Small intestine (tissue), 7 donors: ENCODE data around the gene INPP5K. TPM values are rescaled to one million over a fixed set of nuclear protein-coding genes. Genes with fewer than 3 reads are reported as not detected.
A peak's percentile ranks its signal among the peaks of the same experiment; 100 is the strongest.

ENCODE experiments used
- DNase-seq, 2 donors: peaks; one replicate each; pipeline versions ENCODE4 v3.0.0 to v3.0.0-alpha.2; 2013
- FAIRE-seq: peaks from 2 replicates; lab custom pipeline; 2012; peaks lifted over from hg19 to GRCh38; lab: Jason Lieb, UNC
- H3K27ac ChIP-seq, 3 donors: one replicate each; pipeline ENCODE4 v1.5.1; 2013; ENCODE audit warnings: low read length in 2 of 3, mild to moderate bottlenecking in 2 of 3, control low read depth in 1 of 3, inconsistent platforms in 1 of 3, low read depth in 1 of 3, moderate library complexity in 1 of 3
- H3K27me3 ChIP-seq, 3 donors: one replicate each; pipeline ENCODE4 v1.6.1; 2013; ENCODE audit warnings: low read length in 3 of 3, inconsistent platforms in 1 of 3; ENCODE audit not compliant: control insufficient read depth in 3 of 3, insufficient read depth in 3 of 3
- H3K36me3 ChIP-seq, 3 donors: one replicate each; pipeline ENCODE4 v1.6.1; 2013; ENCODE audit warnings: low read length in 3 of 3, inconsistent platforms in 1 of 3, low read depth in 1 of 3, mild to moderate bottlenecking in 1 of 3, moderate library complexity in 1 of 3; ENCODE audit not compliant: control insufficient read depth in 3 of 3, insufficient read depth in 2 of 3
- H3K4me1 ChIP-seq, 3 donors: one replicate each; pipeline ENCODE4 v1.6.1; 2013; ENCODE audit warnings: low read length in 2 of 3, inconsistent platforms in 1 of 3, low read depth in 1 of 3, mild to moderate bottlenecking in 1 of 3, moderate library complexity in 1 of 3; ENCODE audit not compliant: control insufficient read depth in 3 of 3, insufficient read depth in 2 of 3
- H3K4me3 ChIP-seq, 3 donors: one replicate each; pipeline ENCODE4 v1.5.1; 2013; ENCODE audit warnings: low read length in 3 of 3, control low read depth in 1 of 3, inconsistent platforms in 1 of 3, low read depth in 1 of 3, mild to moderate bottlenecking in 1 of 3, moderate library complexity in 1 of 3
- H3K9me3 ChIP-seq, 2 donors: one replicate each; pipeline ENCODE4 v1.6.1; 2013; ENCODE audit warnings: low read depth in 1 of 2, low read length in 1 of 2; ENCODE audit not compliant: control insufficient read depth in 2 of 2, insufficient read depth in 1 of 2
- WGBS, 3 donors: extraction: QIAGEN DNeasy Blood & Tissue Kit; methylation state at CpG; one replicate each; pipeline ENCODE4 v1.1.7; 2013; 5-methylcytosine and 5-hydroxymethylcytosine counted together
- polyA plus RNA-seq, 4 donors: library from polyadenylated mRNA; stranded (reverse) in 3 of 4; unstranded in 1 of 4; fragments of 200-250 nt in 3 of 4; fragments of 120-200 nt in 1 of 4; gene quantifications; one replicate each; pipeline versions ENCODE4 v1.2.1 to v1.2.3, GENCODE V29; 2013
- donor health status: healthy with polysubstance abuse.
- donor health status: control.
- donor health status: control.
- donor health status: Bipolar disorder and iron deficiency.
- donor health status: healthy.

Gene INPP5K
- polyA plus RNA-seq, 4 donors = 17.0 to 28.1 (median 24.3) TPM

DNA sequence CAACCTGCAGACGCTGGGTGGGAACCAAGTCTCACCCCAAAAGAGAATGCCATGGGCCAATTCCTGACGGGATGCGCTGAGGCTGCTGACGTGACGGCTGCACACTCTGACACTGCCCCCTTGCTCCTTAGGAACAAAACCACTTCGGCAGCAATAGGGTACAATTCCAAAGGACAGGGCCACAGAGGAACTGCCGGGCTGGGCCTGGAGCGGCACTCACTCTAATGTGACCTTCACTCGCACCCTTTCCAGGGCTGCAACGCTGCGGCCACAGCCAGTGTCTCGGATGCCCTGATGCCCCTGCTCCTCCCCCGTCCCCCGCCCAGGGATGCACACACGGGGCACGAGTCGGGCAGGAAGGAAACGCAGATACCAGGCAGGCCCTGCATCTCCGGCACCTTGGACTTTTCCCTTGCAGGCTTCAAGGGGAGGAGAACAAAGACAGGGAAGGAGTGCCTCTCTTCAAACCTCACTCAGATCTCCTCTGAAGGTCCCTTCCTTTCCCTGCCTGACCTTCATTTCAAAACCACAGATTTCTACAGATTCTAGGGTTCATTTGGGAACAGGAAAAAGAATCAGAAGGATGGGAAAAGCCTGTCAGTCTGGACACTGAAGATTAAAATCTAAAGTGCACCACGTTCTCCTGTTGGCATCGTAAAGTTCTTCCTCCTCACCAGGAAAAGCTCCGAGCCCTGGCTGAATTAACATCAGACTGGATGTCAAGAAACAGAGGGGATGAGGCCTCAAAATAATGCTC lies 43.9 kb upstream of the INPP5K start:
- H3K4me1 ChIP-seq = peaks cover 3 to 47% (median 8%) of the 10 kb centered on the region in 3 donors
- H3K27me3 ChIP-seq = no peaks in the 10 kb centered on the region
- peaks cover 0 to 45% (median 1%) of the 10 kb centered on the region in 3 donors for H3K36me3 ChIP-seq
- FAIRE-seq (no peak), DNase-seq (peak; percentile 76 to 88)
- 22 to 55% (median 46%) methylated on average over 22 of the region's 22 CpGs for WGBS, 3 donors
- H3K9me3 ChIP-seq = no peaks in the 10 kb centered on the region
- peak overlapping the region in 2 of 3 donors; percentile 78 to 87 for H3K4me3 ChIP-seq
- H3K27ac ChIP-seq = peak overlapping the region; percentile 81 to 94 (median 85)

DNA sequence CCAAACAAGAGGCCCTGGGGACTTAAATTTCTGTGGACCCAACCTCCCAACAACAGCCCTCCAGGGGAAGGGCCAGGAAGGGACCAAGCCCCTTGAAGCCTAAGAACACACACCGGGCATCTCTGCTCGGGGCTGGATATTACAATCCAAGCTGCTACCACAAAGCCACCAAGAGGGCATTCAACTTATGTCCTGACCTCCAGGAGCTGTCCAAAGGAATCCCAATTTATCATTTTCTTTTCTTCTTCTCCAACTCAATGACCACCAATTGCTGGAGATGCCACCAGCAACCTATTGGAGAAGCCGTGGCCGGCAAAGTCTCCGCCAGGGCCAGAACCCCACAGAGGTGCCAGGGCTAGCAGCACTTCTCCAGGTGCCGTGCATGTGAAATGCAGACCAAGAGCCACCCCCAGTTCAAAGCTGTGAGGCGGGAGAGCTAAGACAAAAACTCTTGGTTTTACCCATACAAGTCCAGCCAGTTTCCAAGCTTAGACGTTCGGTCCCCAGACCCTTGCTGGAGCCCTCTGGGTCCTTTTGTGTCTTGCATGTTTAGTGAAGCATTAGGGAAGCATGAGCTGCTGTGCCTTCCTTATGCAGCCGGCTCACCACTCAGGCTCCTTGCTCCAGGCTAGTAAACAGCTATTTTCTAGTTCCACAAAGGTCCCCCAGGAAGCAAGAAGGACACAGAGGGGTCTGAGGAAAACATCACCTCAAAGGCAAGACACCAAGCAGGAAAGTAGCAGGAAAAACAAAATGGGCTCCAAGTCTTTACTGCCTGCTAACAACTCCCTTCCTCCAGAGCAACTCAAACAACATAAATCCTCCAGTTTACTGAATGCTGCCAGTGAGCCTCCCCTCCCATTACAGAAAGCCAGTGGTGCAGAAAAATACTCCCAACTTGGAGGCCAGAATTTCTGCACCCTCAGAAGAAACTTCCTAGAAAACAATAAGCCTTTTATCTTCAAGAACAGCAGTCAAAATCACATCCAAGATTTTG lies 42.9 kb upstream of the INPP5K start:
- Histone ChIP-seq H3K4me3 (peak overlapping the region in 1 of 3 donors; percentile 78), H3K27me3 (no peaks in the 10 kb centered on the region), H3K4me1 (peaks cover 3 to 47% (median 12%) of the 10 kb centered on the region in 3 donors), H3K27ac (peak overlapping the region in 2 of 3 donors; percentile 85 to 94), H3K36me3 (peaks cover 0 to 55% (median 1%) of the 10 kb centered on the region in 3 donors), H3K9me3 (no peaks in the 10 kb centered on the region)
- 82 to 90% (median 86%) methylated on average over 10 of the region's 10 CpGs for WGBS, 3 donors
- DNase-seq (peak in 1 of 2 donors; percentile 3), FAIRE-seq (no peak)

DNA sequence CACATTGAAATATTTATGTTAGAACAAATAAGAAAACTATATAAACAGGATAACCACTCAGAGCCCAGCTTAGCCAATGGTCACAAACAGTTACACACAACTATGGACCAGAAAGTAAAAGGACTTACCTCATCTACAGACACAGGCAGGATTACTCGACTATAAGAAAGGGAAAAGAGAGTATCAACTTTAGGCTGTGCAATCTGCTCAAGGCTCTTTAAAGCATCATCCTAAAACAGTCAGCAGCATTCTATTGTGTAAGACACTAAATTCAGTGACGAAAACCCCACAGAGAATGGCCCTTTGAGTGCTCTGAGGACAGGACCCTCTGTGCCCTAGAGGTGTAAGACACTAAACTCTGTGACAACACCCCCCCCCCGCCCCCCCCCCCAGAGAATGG lies 42.0 kb upstream of the INPP5K start:
- Histone ChIP-seq H3K4me1 (peaks cover 3 to 47% (median 12%) of the 10 kb centered on the region in 3 donors), H3K27ac (peak overlapping the region in 1 of 3 donors; percentile 74), H3K9me3 (no peaks in the 10 kb centered on the region), H3K4me3 (no peak overlapping the region), H3K27me3 (no peaks in the 10 kb centered on the region), H3K36me3 (peaks cover 0 to 63% (median 4%) of the 10 kb centered on the region in 3 donors)
- no peak for FAIRE-seq
- 60 to 68% (median 66%) methylated on average over 2 to 3 of the region's 3 CpGs for WGBS, 3 donors
- DNase-seq = no peak

GRCh38 chr17:1557355-1558095 lies 41.1 kb upstream of the INPP5K start:
- Histone ChIP-seq H3K4me1 (peaks cover 3 to 40% (median 12%) of the 10 kb centered on the region in 3 donors), H3K36me3 (peaks cover 0 to 72% (median 4%) of the 10 kb centered on the region in 3 donors), H3K27ac (peak overlapping the region; percentile 63 to 76 (median 74)), H3K27me3 (no peaks in the 10 kb centered on the region), H3K4me3 (no peak overlapping the region), H3K9me3 (no peaks in the 10 kb centered on the region)
- FAIRE-seq = no peak
- 56 to 77% (median 76%) methylated on average over 22 of the region's 22 CpGs for WGBS, 3 donors
- peak; percentile 69 to 90 for DNase-seq

DNA sequence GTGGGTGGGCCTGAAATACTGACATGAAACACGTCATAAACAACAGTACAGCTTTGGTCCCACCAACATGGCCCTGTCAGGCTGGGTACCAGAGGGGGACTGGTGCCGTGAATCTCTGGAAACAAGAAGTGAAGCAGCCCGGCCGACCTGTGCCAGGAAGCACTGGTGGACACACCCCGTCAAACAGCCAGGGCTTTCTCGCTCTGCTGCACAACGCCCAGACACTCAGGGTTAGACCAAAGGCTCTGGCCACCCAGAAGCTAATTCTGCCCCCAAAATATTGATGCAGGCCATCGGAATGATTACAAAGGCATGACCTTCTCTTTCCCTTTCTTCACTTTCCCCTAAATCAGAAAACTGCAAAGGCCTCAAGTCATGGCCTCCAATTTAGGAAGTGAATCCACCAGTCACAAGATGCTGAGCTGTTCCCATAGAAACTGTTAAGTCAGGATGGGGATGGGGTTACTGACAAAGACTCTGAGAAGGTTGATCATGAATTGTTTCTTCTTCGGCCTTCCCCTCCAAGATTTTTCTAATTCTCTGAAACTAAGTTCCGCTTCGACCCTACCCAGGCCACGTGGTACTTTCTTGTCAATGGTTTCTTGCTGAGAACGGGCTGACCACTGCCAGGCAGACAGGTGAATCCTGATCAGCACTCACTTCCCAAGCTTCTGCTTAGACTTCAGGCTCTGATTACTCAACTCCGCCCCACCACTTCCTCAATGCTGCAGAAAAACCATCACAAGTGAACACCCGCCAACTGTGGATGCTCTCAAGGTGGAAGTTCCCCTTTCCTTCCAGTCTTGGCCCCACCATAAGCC lies 39.4 kb upstream of the INPP5K start:
- Histone ChIP-seq H3K27me3 (no peaks in the 10 kb centered on the region), H3K4me3 (no peak overlapping the region), H3K27ac (peak overlapping the region in 1 of 3 donors; percentile 8), H3K9me3 (no peaks in the 10 kb centered on the region), H3K4me1 (peaks cover 3 to 35% (median 8%) of the 10 kb centered on the region in 3 donors), H3K36me3 (peaks cover 7 to 83% (median 7%) of the 10 kb centered on the region in 3 donors)
- FAIRE-seq (no peak), DNase-seq (peak; percentile 2 to 60)
- 53 to 62% (median 62%) methylated on average over 15 of the region's 15 CpGs for WGBS, 3 donors

GRCh38 chr17:1554751-1555540 lies 38.5 kb upstream of the INPP5K start:
- FAIRE-seq (no peak), DNase-seq (peak in 1 of 2 donors; percentile 0)
- no peaks in the 10 kb centered on the region for H3K27me3 ChIP-seq
- no peak overlapping the region for H3K4me3 ChIP-seq
- peak overlapping the region in 1 of 3 donors; percentile 8 for H3K27ac ChIP-seq
- H3K36me3 ChIP-seq = peaks cover 9 to 86% (median 12%) of the 10 kb centered on the region in 3 donors
- H3K9me3 ChIP-seq = no peaks in the 10 kb centered on the region
- peaks cover 3 to 26% (median 5%) of the 10 kb centered on the region in 3 donors for H3K4me1 ChIP-seq
- WGBS, 3 donors = 69 to 73% (median 73%) methylated on average over 9 of the region's 9 CpGs
